ENCODE data around the gene P3R3URF.

DNA sequence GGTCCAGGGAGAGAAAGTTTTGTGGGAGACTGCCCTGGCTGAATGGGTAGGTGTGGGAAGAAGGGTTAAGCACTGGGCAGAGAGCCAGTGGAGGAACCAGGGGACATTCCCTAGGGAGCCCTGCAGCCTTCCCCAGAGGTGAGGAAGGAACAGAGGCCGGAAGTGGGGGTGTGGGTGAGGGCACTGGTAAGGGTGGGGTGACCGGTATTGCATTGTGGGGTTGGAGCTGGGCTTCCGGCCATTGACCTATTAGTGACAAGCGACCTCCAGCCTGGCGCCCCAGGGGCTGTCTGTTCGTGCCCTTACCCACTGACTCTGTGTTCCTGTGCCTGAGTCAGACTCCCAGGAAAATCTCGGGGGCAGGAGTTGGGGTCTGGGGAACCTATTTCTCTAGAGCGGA is 4.9 kb downstream of the P3R3URF start:
- TF ChIP-seq, protein P1, sequence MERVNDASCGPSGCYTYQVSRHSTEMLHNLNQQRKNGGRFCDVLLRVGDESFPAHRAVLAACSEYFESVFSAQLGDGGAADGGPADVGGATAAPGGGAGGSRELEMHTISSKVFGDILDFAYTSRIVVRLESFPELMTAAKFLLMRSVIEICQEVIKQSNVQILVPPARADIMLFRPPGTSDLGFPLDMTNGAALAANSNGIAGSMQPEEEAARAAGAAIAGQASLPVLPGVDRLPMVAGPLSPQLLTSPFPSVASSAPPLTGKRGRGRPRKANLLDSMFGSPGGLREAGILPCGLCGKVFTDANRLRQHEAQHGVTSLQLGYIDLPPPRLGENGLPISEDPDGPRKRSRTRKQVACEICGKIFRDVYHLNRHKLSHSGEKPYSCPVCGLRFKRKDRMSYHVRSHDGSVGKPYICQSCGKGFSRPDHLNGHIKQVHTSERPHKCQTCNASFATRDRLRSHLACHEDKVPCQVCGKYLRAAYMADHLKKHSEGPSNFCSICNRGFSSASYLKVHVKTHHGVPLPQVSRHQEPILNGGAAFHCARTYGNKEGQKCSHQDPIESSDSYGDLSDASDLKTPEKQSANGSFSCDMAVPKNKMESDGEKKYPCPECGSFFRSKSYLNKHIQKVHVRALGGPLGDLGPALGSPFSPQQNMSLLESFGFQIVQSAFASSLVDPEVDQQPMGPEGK (CRISPR knock-in tag; IDR thresholded peaks at IDR 0.05; ENCODE audit: borderline replicate concordance) = no peak
- TF ChIP-seq TCF4 (CRISPR knock-in tag; IDR thresholded peaks at IDR 0.05; ENCODE audit: borderline replicate concordance) = no peak
- TF ChIP-seq, protein P2, sequence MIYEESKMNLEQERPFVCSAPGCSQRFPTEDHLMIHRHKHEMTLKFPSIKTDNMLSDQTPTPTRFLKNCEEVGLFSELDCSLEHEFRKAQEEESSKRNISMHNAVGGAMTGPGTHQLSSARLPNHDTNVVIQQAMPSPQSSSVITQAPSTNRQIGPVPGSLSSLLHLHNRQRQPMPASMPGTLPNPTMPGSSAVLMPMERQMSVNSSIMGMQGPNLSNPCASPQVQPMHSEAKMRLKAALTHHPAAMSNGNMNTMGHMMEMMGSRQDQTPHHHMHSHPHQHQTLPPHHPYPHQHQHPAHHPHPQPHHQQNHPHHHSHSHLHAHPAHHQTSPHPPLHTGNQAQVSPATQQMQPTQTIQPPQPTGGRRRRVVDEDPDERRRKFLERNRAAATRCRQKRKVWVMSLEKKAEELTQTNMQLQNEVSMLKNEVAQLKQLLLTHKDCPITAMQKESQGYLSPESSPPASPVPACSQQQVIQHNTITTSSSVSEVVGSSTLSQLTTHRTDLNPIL (CRISPR knock-in tag; IDR thresholded peaks at IDR 0.05; ENCODE audit: low read depth) = no peak
- TF ChIP-seq ZC3H10 (CRISPR knock-in tag; IDR thresholded peaks at IDR 0.05) = no peak
- TF ChIP-seq OSR1 (CRISPR knock-in tag; IDR thresholded peaks at IDR 0.05) = no peak
- TF ChIP-seq ZFP30 (CRISPR knock-in tag; IDR thresholded peaks at IDR 0.05) = no peak
- TF ChIP-seq, protein P3, sequence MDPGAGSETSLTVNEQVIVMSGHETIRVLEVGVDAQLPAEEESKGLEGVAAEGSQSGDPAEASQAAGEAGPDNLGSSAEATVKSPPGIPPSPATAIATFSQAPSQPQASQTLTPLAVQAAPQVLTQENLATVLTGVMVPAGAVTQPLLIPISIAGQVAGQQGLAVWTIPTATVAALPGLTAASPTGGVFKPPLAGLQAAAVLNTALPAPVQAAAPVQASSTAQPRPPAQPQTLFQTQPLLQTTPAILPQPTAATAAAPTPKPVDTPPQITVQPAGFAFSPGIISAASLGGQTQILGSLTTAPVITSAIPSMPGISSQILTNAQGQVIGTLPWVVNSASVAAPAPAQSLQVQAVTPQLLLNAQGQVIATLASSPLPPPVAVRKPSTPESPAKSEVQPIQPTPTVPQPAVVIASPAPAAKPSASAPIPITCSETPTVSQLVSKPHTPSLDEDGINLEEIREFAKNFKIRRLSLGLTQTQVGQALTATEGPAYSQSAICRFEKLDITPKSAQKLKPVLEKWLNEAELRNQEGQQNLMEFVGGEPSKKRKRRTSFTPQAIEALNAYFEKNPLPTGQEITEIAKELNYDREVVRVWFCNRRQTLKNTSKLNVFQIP (CRISPR knock-in tag; IDR thresholded peaks at IDR 0.05; ENCODE audit: borderline replicate concordance, low read depth) = no peak

All from SK-N-SH treated with all-trans-retinoic acid at 6 μM for 48 hours (cell line).